ENCODE measurements around the gene LMNA.
"Not testable (repeated sequence)": the region's sequence is repeated elsewhere in the genome, so short reads cannot be mapped to it uniquely, and the experiment has no call there.

The LMNA gene

DNA sequence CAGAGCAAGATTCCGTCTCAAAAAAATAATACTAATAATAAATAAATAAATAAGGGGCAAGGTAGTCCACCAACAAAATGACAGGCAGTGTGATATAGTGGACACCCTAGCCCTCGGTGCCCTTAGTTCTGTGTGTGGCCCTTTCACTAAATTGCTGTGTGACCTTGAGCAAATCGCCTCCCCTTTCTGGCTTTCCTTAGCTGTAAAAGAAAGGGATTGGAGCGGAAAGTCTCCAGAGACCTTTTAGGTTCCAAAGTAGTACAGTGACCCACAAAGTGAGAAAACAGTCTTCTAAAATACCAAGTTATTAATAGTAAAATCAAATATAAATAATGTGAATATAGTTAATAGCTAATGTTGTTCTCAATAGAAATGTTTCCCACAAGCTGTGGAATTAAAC, 7.6 kb downstream of the LMNA start:
- DNase-seq (ENCODE audit: low spot score), result no peak

DNA sequence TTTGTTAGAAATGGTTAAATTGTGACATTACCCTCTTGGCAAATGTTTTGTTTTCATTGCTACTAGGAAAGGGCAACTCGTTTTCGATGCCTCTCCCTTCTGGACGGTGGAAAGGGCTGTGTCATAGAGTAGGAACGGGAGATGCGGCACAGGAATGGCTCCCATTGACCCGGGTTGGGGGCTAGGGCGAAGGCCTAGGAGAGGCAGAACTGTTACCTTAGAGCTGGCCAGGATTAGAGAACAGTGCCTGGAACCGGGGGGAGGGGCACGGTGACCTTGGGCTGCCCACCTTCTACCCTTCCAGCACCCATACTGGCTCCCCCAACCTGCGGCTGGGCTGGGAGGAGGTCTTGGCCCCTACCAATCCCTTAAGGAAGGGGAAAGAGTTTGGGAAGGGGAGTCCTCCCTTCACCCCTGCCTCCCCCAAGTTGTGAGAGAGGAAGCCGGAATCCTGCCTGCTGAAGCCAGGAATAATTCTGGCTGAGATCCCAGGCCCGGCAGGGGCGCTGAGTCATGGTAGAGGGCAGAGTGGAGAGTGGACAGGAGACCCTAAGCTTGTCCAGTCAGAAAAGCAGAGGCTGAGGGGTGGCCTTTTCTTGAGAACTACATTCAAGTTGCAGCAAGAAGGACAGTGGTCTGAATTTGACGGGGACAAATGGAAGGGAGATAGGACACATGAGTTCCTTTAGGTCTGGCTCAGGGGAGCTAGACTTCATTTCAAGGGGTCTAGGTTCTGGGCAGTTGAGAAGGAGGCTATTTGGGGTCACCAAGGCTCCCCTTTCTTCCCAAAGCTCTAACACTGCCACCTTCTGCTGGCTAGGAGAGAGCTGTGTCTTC, 8.2 kb downstream of the LMNA start:
- DNase-seq (ENCODE audit: low spot score), result peak; percentile 68

DNA sequence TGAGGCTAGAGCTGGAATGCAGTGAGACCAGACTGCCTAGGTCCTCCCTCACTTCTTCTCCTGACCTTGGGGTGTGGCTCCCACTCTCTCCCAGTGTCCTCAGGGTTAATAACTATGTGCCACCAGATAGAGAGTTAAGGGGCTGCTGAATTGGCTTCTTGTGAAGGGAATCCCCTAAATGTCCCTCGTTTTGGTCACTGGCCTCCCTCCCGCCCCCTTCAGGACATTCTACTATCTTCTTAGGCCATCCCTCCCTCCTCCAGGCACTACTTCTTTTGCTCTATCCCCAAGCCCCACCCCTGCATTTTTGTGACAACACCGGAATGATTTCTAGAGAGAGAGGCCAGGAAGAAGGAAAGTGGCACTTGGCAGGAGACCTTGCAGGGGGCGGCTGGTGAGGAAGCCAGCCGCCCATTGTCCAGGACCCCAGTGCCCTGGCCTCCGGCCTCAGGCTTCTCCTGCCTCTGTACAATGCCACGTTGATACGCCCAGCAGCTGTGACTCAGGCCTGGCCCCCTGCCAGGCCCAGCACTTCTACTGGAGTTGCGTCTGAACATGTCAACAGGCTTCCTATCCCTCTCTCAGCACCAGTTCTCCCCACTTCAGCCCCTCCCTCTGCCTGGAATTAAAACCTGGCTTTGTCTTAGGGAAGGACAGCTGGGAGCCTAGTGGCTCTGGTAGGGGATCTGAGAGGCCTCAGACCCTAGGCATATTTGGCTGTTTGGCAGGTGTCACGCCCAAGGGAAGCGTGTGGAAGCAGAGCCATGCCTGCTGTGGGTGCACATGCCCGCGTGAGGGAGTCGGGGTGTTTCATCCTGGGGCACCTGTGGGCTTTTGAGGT, 9.1 kb downstream of the LMNA start:
- peak; percentile 89 for DNase-seq (ENCODE audit: low spot score)

DNA sequence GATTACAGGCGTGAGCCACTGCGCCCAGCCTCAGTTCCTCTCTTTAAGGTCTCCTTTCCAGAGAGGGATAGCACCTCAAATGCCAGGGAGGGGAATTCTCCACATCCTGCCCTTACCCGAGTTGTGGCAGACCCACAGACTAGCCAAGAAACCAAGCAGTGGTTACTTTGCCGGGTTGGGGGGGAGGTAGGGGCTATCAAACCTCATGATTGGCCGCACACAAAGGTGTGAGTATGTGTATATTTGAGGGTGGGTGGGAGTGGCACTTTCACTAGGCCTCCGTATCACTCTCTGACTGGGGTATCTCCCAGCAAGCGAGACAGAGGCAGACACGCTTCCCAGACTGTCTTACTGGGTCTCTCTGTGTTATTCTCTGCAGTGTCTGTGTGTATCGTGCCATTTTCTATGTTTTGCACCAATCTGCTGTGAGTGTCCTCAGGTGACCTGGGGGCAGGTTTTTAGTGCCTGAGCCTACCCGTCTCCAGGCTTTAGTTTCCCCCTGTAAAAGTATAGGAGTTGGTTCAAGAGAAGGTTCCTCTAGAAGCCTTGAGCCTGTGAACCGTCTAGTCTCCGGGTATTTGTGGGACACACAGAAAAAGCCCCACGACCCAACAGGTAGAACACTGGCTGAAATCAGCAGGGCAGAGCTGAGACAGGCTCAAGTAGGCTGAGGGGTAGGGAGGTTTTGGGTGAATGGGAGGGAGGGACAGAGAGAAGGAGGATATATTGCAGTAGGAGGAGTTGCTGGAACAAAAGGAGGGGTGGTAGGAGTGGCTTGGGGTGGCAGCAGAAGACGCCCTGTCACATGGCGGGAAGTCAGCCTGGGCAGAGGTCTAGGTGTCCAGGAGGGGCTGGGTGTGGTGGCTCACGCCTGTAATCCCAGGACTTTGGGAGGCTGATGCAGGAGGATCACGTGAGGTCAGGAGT, 10.3 kb downstream of the LMNA start:
- no peak for DNase-seq (ENCODE audit: low spot score)

DNA sequence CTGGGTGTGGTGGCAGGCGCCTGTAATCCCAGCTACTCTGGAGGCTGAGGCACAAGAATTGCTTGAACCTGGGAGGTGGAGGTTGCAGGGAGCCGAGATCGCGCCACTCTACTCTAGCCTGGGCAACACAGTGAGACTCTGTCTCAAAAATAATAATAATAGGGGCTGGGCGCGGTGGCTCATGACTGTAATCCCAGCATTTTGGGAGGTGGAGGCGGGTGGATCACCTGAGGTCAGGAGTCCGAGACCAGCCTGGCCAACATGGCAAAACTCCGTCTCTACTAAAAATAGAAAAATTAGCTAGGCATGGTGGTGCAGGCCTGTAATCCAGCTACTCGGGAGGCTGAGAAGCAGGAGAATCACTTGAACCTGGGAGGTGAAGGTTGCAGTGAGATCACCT, 11.0 kb downstream of the LMNA start:
- not testable (repeated sequence) for DNase-seq (ENCODE audit: low spot score)

DNA sequence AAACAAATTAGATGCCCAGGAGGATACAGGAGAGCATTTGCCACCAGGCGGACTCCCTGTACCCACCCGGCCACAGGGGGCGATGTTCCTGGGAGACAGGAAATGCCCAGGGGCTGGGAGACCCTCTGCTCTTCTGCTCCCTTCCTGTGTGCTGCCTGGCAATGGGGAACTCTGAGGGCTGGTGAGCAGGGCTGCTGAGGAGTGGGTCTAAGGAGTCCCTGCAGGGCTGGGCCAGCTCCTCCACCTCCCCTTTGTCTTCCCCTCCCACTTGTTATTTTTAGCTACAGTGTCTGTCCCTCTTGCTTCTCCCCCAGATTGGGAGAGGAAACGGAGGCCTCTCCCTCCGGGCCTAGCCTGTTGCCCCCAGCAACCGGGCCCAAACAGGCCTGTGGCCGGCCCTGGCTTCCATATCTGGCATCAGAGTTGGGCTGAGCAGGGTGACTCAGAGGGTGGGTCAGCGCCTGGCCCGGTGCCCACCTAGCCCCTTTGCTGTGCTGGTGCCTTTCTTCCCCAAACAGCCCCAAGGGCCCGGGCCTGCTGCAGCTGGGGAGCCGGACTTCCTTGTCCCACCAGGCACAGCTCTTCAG, 11.6 kb downstream of the LMNA start:
- DNase-seq (ENCODE audit: low spot score), result peak; percentile 46

DNA sequence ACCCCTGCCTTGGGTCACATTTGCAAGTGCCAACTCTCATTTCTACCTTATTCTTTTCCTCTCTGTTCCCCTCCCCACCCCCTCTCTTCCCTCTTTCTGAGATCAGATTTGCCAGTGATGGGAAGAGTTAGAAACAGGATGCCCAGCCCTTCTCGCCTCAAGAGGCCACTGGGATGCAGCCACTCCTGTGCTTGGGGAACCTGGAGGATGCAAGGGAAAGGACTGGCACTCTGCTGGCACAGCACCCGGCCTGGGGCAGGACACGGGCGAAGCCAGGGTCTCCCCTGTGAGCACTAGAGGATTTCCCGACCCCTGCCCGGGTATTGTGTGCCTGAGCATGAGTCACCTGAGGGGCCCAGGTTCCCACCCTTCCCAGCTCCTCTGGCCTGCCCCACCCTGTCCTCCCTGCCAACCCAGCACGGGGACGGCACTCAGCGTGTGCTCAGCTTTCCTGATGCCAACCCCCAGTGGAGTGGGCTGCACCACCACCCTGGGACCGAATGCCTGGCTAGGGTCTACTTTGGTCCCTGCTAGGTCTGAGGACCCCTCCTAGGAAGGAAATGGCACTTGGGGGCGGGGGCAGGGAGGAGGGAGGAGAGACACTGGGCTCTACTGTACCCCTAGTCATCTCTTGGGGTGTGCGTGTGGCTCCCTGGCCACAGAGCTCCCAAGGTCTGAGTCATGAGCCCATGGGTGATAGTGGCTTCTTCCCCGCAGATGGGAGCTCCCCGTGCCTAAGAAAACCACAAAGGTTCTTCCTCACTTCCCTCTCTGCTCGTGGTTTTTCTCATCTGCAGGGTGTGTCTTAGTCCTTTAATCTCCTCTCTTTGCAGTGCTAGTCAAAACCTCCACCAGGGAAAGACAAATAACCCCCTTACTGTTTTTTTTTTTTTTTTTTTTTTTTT, 12.4 kb downstream of the LMNA start:
- no peak for DNase-seq (ENCODE audit: low spot score)

DNA sequence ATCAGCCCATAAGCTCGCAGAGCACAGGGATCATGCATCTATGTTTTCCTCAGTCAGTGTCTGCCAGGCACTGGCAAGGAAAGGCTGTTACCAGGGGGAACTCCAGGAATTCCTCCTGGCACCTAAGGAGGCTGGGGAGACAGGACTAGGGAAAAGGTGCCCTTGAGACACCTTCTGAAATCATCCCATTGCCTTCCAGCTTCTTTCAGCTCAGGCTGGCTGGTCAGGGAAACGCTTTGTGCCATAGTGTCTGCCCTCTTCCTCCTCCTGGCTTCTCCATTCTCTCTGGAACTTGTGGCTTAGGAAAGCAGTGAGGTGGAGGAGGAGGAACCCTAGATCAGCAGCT, 13.8 kb downstream of the LMNA start:
- no peak for DNase-seq (ENCODE audit: low spot score)

DNA sequence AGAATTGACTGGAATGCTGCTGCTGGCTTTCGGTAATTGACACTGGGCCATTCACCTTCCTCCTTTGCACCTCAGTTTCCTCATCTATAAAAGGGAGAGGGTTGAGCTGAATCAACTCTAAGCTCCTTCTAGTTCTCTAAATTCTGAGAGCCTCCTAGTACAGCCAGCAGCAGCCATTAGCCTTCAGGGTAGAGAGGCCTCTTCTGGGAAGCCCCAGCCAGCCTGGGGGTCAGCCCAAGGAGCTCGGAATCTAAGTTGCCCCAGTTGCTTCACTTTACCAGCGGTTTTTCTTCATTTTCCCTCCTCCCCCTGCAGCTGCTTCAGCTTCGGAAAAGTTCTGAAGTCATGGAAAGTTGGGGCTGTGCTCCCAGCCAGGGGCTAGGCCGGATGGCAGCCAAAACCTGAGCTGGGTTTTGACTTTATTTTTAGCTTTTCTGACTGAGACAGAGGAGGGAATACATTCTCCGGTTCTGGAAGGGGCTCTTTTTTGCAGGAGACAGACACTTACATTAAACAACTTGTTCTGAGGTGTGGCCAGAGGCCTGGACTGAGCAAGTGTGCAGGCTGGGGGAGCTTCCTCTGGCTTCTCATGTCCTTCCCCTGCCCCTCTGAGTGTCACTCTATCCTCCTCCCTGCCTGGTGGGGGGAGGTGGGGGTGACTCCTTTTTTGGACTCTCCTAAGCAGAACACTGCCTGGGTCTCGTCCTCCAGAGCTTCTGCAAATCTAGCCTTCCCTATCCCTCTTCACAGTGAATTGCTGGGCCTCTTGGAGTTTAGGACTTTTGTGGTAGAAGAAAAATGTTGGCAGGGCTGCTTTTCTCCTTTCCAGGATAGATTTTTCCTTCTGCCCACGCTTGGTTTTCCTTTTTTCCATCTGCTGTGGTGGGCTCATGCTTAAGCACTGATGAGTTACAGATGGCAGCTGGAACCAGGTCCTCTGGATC, 14.4 kb downstream of the LMNA start:
- no peak for DNase-seq (ENCODE audit: low spot score)

DNA sequence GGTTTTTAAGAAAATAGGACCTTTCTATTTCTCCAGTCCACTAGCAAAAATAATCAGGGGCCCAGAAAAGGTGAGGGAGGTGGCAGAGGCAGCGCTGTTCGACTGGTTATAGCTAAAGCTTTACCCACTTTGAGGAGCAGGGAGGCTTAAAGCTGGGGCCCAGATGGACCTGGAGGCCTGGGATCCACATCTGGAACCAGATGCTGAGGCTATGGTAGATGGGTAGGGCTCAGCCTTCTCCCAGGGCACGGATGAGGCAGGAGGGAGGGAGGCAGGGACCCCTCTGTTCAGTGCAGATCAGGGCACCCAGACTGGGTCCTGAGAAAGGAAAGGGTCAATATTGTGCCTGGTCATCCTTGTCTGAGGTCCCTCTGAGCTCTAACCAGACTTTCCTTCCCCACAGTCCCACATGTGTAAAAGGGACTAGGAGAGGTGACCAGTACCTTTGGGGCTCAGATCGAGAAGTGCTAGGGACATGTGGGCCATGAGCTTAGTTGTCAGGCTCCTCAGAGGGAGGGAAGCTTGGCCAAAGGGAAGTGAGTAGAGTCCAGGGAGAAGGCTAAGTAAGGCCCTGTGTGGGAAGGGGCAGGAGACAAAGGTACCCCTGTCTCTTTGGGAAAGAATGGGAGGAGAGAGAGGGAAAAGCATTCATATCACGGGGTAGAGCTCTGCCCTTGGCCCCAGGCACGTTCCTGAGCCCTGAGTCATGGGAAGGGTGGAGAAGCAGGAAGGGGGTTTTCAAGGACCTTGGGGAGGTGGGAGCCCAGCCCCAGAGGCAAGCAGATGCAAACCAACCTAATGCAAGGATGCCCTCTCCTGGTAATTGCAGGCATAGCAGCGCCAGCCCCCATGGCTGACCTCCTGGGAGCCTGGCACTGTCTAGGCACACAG, 15.4 kb downstream of the LMNA start:
- DNase-seq (ENCODE audit: low spot score), result peak; percentile 87

DNA sequence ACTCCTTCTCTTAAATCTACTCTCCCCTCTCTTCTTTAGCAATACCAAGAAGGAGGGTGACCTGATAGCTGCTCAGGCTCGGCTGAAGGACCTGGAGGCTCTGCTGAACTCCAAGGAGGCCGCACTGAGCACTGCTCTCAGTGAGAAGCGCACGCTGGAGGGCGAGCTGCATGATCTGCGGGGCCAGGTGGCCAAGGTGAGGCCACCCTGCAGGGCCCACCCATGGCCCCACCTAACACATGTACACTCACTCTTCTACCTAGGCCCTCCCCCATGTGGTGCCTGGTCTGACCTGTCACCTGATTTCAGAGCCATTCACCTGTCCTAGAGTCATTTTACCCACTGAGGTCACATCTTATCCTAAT, 16.0 kb downstream of the LMNA start:
- no peak for DNase-seq (ENCODE audit: low spot score)

DNA sequence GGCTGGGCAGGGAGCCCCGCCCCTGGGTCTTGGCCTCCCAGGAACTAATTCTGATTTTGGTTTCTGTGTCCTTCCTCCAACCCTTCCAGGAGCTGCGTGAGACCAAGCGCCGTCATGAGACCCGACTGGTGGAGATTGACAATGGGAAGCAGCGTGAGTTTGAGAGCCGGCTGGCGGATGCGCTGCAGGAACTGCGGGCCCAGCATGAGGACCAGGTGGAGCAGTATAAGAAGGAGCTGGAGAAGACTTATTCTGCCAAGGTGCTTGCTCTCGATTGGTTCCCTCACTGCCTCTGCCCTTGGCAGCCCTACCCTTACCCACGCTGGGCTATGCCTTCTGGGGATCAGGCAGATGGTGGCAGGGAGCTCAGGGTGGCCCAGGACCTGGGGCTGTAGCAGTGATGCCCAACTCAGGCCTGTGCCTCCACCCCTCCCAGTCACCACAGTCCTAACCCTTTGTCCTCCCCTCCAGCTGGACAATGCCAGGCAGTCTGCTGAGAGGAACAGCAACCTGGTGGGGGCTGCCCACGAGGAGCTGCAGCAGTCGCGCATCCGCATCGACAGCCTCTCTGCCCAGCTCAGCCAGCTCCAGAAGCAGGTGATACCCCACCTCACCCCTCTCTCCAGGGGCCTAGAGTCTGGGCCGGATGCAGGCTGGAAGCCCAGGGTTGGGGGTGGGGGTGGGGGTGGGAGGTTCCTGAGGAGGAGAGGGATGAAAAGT, 20.4 kb downstream of the LMNA start:
- no peak for DNase-seq (ENCODE audit: low spot score)

DNA sequence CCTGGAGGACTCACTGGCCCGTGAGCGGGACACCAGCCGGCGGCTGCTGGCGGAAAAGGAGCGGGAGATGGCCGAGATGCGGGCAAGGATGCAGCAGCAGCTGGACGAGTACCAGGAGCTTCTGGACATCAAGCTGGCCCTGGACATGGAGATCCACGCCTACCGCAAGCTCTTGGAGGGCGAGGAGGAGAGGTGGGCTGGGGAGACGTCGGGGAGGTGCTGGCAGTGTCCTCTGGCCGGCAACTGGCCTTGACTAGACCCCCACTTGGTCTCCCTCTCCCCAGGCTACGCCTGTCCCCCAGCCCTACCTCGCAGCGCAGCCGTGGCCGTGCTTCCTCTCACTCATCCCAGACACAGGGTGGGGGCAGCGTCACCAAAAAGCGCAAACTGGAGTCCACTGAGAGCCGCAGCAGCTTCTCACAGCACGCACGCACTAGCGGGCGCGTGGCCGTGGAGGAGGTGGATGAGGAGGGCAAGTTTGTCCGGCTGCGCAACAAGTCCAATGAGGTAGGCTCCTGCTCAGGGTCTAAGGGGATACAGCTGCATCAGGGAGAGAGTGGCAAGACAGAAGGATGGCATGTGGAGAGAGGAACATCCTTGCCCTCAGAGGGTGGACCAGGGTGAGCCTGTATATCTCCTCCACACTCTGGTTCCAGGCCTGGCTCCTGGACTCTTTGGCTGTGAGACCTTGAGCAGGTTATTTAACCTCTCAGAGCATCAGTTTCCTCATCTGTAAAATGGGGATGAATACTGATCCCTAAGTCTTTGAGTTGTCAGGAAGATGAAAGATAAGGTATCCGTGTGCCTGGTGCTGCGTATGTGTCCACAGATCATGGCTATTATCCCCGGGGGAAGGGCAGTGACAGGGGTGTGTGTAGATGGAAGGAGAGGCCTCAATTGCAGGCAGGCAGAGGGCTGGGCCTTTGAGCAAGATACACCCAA, 21.7 kb downstream of the LMNA start:
- no peak for DNase-seq (ENCODE audit: low spot score)

DNA sequence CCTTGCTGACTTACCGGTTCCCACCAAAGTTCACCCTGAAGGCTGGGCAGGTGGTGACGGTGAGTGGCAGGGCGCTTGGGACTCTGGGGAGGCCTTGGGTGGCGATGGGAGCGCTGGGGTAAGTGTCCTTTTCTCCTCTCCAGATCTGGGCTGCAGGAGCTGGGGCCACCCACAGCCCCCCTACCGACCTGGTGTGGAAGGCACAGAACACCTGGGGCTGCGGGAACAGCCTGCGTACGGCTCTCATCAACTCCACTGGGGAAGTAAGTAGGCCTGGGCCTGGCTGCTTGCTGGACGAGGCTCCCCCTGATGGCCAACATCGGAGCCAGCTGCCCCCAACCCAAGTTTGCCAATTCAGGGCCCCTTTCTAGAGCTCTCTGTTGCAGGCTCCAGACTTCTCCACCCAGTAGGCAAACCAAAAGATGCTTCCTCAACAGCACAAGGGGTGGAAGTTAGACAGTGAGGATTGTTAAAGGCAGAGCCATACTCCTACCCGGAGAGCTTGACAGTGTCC, 22.5 kb downstream of the LMNA start:
- DNase-seq (ENCODE audit: low spot score), result no peak

DNA sequence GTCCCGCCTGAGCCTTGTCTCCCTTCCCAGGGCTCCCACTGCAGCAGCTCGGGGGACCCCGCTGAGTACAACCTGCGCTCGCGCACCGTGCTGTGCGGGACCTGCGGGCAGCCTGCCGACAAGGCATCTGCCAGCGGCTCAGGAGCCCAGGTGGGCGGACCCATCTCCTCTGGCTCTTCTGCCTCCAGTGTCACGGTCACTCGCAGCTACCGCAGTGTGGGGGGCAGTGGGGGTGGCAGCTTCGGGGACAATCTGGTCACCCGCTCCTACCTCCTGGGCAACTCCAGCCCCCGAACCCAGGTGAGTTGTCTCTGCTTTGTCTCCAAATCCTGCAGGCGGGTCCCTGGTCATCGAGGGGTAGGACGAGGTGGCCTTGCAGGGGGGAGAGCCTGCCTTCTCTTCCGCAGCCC, 24.0 kb downstream of the LMNA start:
- no peak for DNase-seq (ENCODE audit: low spot score)

DNA sequence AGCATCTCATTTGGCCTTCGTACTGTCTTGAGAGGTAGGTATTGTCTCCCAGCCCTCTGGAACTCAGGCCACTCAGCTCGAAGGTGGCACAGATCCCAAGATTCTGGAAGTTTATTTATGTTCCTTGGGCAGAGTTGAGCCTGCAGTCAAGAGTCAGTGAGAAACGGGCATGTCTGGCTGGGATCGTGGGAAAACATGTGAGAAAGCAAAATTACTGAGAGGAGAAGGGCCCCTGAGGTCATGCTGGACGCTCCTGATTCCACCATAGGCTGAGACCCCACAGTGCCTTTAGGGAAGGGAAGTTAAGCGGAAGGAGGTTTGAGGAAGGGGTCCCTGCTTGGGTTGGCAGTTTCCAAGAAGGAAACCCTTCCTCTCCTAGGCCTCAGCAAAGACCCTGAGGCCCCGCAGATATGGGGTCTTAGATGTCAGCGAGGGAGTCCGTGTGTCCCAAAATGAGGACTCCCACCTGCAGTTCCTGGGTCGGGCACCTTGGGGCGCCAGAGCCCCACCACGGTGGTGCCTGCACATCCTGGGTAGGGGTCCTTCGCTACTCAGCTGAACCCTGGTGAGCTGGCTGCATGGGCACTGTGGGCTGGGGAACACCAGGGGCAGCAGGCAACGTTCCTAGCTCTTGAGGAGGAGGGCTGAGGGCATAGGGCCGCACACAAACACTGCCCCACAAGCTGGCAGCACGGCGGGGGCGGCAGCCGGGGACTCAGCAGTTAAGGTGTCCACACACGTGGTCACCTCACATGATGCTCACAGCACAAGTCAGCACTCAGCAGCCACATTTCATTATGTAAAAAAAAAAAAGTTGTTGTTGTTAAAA, 26.6 kb downstream of the LMNA start:
- no peak for DNase-seq (ENCODE audit: low spot score)
